HepG2 (cell line): Measurements from ENCODE around the gene HS3ST3A1. TPM values are rescaled to one million over a fixed set of nuclear protein-coding genes. Genes with fewer than 3 reads are reported as not detected.

ENCODE experiments used
- ATAC-seq: fragments of 200-7000 bp; cut with Tn5 transposase; 3 replicates; pipeline ENCODE4 v1.9.1; 2020; ENCODE audit warnings: mild to moderate bottlenecking, moderate library complexity
- BruUV-seq: library from RNA; stranded (reverse); fragments of 400-500 nt; replicated peaks from 2 replicates; lab custom pipeline; 2021; lab: Mats Ljungman, UMichigan
- CTCF ChIA-PET: fragments of 300-600 bp; formaldehyde crosslinking; extraction: SDS; loops from one replicate; lab custom pipeline; 2021; ENCODE audit warnings: low total read pairs, inconsistent platforms, low intra/inter-chr PET ratio; lab: Yijun Ruan, JAX
- POLR2A ChIA-PET: fragments of 350-600 bp; sonication (Branson Sonifier 250); formaldehyde crosslinking; loops from one replicate; lab custom pipeline; 2020; ENCODE audit warnings: antibody characterized with exemption, inconsistent platforms; lab: Yijun Ruan, JAX
- DNase-seq: peaks from one replicate; pipeline ENCODE4 v3.0.0-alpha.2; 2015; ENCODE audit warnings: low spot score
- FAIRE-seq: peaks from 3 replicates; lab custom pipeline; 2011; peaks lifted over from hg19 to GRCh38; lab: Jason Lieb, UNC
- H2AFZ ChIP-seq: one replicate; pipeline ENCODE4 v1.6.1; 2011; ENCODE audit warnings: low read length, inconsistent platforms
- H3K27ac ChIP-seq: fragments of 300-600 bp; 3 replicates; pipeline ENCODE4 v1.8.0; 2011; ENCODE audit warnings: mixed run types, mild to moderate bottlenecking, mixed read lengths, low read length, inconsistent platforms; ENCODE audit not compliant: insufficient read depth; ENCODE audit errors: extremely low read length
- H3K27me3 ChIP-seq, 2 experiments: fragments of 200-600 bp in 1 of 2; 2 replicates in 1 of 2; 3 replicates in 1 of 2; pipeline versions ENCODE4 v1.6.0 to v1.8.0; 2011; ENCODE audit warnings: low read length in 2 of 2, mild to moderate bottlenecking in 2 of 2, moderate library complexity in 2 of 2, inconsistent platforms in 1 of 2; ENCODE audit not compliant: insufficient read depth in 2 of 2, control insufficient read depth in 1 of 2
- H3K36me3 ChIP-seq, 2 experiments: fragments of 200-600 bp in 1 of 2; replicated peaks in 1 of 2; 2 replicates in 1 of 2; 3 replicates in 1 of 2; pipeline versions ENCODE4 v1.5.1 to v1.8.0; 2011; ENCODE audit warnings: low read length in 2 of 2, inconsistent platforms in 1 of 2; ENCODE audit not compliant: insufficient read depth in 2 of 2, control insufficient read depth in 1 of 2
- H3K4me1 ChIP-seq: 2 replicates; pipeline ENCODE4 v1.5.1; 2012; ENCODE audit warnings: low read length, inconsistent platforms; ENCODE audit not compliant: insufficient read depth
- H3K4me2 ChIP-seq: 2 replicates; pipeline ENCODE4 v1.6.0; 2011; ENCODE audit warnings: low read depth, low read length, inconsistent platforms
- H3K4me3 ChIP-seq, 3 experiments: fragments of 200-600 bp in 1 of 3; sonication (generic), shearing (Covaris generic) in 1 of 3; replicated peaks in 1 of 3; 2 replicates each; pipeline ENCODE4 v1.5.1; 2011 to 2016; ENCODE audit warnings: low read length in 3 of 3, inconsistent platforms in 2 of 3, low read depth in 2 of 3, mild to moderate bottlenecking in 2 of 3, control low read depth in 1 of 3, mixed read lengths in 1 of 3; ENCODE audit not compliant: insufficient read depth in 1 of 3
- H3K79me2 ChIP-seq: one replicate; pipeline ENCODE4 v1.6.1; 2011; ENCODE audit warnings: low read length, inconsistent platforms; ENCODE audit not compliant: insufficient read depth
- H3K9ac ChIP-seq: 2 replicates; pipeline ENCODE4 v1.6.0; 2011; ENCODE audit warnings: mild to moderate bottlenecking, low read depth, low read length, inconsistent platforms; ENCODE audit not compliant: insufficient read depth
- H3K9me3 ChIP-seq: 2 replicates; pipeline ENCODE4 v1.5.1; 2012; ENCODE audit warnings: mild to moderate bottlenecking, low read length
- H4K20me1 ChIP-seq: 2 replicates; pipeline ENCODE4 v1.6.0; 2011; ENCODE audit warnings: inconsistent platforms, mild to moderate bottlenecking, low read length, moderate library complexity; ENCODE audit not compliant: insufficient read depth
- BORCS8-MEF2B ChIP-seq: sonication (generic); formaldehyde crosslinking; IDR thresholded peaks from 2 replicates; pipeline ENCODE4 v1.8.0; 2022; ENCODE audit warnings: mild to moderate bottlenecking, missing genetic modification reagents
- CCAR2 ChIP-seq: fragments of 200-400 bp; formaldehyde crosslinking; optimal IDR thresholded peaks from 2 replicates; pipeline ENCODE3; 2018; ENCODE audit warnings: low read depth, mild to moderate bottlenecking, low read length, moderate library complexity
- MEIS1 ChIP-seq: sonication (generic); formaldehyde crosslinking; IDR thresholded peaks from 2 replicates; pipeline ENCODE4 v1.9.0; 2021; ENCODE audit warnings: mild to moderate bottlenecking, missing genetic modification reagents, moderate library complexity, borderline replicate concordance
- NR2C2 ChIP-seq: sonication (generic); formaldehyde crosslinking; IDR thresholded peaks from 2 replicates; pipeline ENCODE4 v1.4.0; 2020; ENCODE audit warnings: missing genetic modification reagents, mild to moderate bottlenecking, moderate library complexity, borderline replicate concordance
- RBFOX2 ChIP-seq: fragments of 200-400 bp; formaldehyde crosslinking; IDR thresholded peaks from 2 replicates; pipeline ENCODE4 v1.6.1; 2017; ENCODE audit warnings: low read depth, mild to moderate bottlenecking, low read length
- WGBS: methylation state at CpG from one replicate; pipeline ENCODE4 v1.1.6; 2017; ENCODE audit warnings: low lambda C conversion rate; 5-methylcytosine and 5-hydroxymethylcytosine counted together
- in situ Hi-C: cut with HindIII; loops from 2 replicates; pipeline ENCODE4 v1.10.0; 2017; ENCODE audit warnings: low pct_unique_long_range_greater_than_20kb; ENCODE audit not compliant: extremely low pct_ligation_motif_present
- intact Hi-C: fragments of 100-400 bp; cut with micrococcal nuclease; formaldehyde crosslinking; loops from one replicate; pipeline ENCODE4 v1.10.0; 2022; ENCODE audit not compliant: unreplicated experiment
- polyA plus RNA-seq, 8 experiments: library from polyadenylated mRNA; depleted of rRNA in 3 of 8; stranded (reverse) in 7 of 8; unstranded in 1 of 8; fragments of >200 nt; fragmentation: Illumina TruSeq in 4 of 8; extraction: Trizol in 4 of 8; gene quantifications; 2 replicates each; pipeline versions ENCODE4 v1.2.1 to v1.2.3, GENCODE V29; 2011 to 2016; ENCODE audit warnings: low read depth in 4 of 8, missing spikeins in 1 of 8, mixed read lengths in 1 of 8; ENCODE audit not compliant: insufficient read depth in 1 of 8
- total RNA-seq, 5 experiments: library from RNA; depleted of rRNA; stranded (reverse); fragments of >200 nt; fragmentation: Illumina TruSeq; extraction: Trizol; gene quantifications; 2 replicates each; pipeline ENCODE4 v1.2.3, GENCODE V29; 2016; ENCODE audit warnings: low read depth in 1 of 5
- TF ChIP-seq, protein P1 (sequence below): IDR thresholded peaks from 2 replicates; pipeline ENCODE4 v1.6.1; 2016; ENCODE audit warnings: low read depth, control low read depth

The HS3ST3A1 gene
- total and polyA plus RNA-seq, 2 of the 13 experiments (the other 11 are each of a cell fraction or from before 2014, with no cell fraction given): 1.3 to 3.5 TPM

DNA sequence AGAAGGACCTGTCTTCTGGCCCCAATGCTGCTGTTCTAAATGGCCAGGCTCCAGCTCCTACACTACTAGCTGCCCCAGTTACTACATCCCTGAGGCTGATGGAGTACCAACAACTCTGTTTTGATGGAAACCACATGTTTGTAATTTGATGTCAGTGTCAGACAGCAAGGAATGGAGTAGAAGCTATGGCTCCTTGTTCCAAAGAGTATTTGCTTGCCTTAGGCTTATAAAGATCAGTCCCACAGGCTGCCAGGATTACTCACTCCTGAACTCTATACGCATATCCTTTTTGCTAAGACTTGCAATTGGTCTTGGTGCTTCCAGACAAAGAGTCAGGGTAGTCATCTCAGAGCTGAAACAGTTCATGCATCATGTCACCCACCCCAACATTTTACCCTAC lies 139.6 kb downstream of the HS3ST3A1 start:
- Histone ChIP-seq H3K9me3 (no peaks in the 10 kb centered on the region), H3K4me3 (no peak overlapping the region), H2AFZ (no peak overlapping the region), H3K27ac (peak overlapping the region; percentile 82), H3K36me3 (no peaks in the 10 kb centered on the region), H3K9ac (peak overlapping the region; percentile 17; the same call in 1 of the 2 replicates), H3K4me2 (peak overlapping the region; percentile 59), H3K27me3 (no peaks in the 10 kb centered on the region), H3K79me2 (no peaks in the 10 kb centered on the region), H3K4me1 (peaks cover 47% of the 10 kb centered on the region), H4K20me1 (no peaks in the 10 kb centered on the region)
- BruUV-seq: TSS peak; percentile 78
- intact Hi-C loops: loop anchor here (10.0 kb wide), 1 partner anchor 57 kb away; no protein-coding TSS in a partner anchor
- ChIA-PET CTCF (no interaction called here), POLR2A (interaction anchor here (2.7 kb wide), 1 partner anchor 24 kb away, joined by 9 read pairs; no protein-coding TSS in a partner anchor)
- 88% methylated on average over 1 of the region's 1 CpG for WGBS
- FAIRE-seq (no peak), DNase-seq (peak; percentile 5), ATAC-seq (peak; percentile 64)
- TF ChIP-seq NR2C2 (CRISPR knock-in tag) (0 out of 2 replicates have a peak, but pooled peaks have one; percentile 4), CCAR2 (no peak), BORCS8-MEF2B (CRISPR knock-in tag) (no peak), MEIS1 (CRISPR knock-in tag) (0 out of 2 replicates have a peak, but pooled peaks have one; percentile 7), RBFOX2 (peak; percentile 46; the same call in 1 of the 2 replicates)
- TF ChIP-seq, protein P1, sequence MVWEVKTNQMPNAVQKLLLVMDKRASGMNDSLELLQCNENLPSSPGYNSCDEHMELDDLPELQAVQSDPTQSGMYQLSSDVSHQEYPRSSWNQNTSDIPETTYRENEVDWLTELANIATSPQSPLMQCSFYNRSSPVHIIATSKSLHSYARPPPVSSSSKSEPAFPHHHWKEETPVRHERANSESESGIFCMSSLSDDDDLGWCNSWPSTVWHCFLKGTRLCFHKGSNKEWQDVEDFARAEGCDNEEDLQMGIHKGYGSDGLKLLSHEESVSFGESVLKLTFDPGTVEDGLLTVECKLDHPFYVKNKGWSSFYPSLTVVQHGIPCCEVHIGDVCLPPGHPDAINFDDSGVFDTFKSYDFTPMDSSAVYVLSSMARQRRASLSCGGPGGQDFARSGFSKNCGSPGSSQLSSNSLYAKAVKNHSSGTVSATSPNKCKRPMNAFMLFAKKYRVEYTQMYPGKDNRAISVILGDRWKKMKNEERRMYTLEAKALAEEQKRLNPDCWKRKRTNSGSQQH: peak; percentile 17; the same call in 1 of the 2 replicates
- in situ Hi-C loops: no loop called here
